PFSK-1 (cell line): ENCODE data around the gene ALKBH2.

Experiments used
- POLR2AphosphoS5 ChIP-seq: IDR thresholded peaks from 2 replicates; pipeline ENCODE4 v1.6.1; 2012; ENCODE audit warnings: low read depth, mild to moderate bottlenecking, control low read depth, low read length, moderate library complexity
- SIN3A ChIP-seq: IDR thresholded peaks from 2 replicates; pipeline ENCODE4 v1.6.1; 2012; ENCODE audit warnings: mild to moderate bottlenecking, low read length, moderate library complexity, borderline replicate concordance; ENCODE audit not compliant: insufficient read depth
- TAF1 ChIP-seq: IDR thresholded peaks from 2 replicates; pipeline ENCODE4 v1.6.1; 2012; ENCODE audit warnings: low read length, control low read depth, borderline replicate concordance; ENCODE audit not compliant: insufficient read depth

GRCh38 chr12:109097140-109097434 lies 3.8 kb upstream of the ALKBH2 start:
- TF ChIP-seq POLR2AphosphoS5 (no peak), TAF1 (no peak), SIN3A (no peak)
